PC-3 (cell line): Measurements from ENCODE around the gene CAMK2A. TPM values are rescaled to one million over a fixed set of nuclear protein-coding genes. Genes with fewer than 3 reads are reported as not detected.

ENCODE experiments used
- ATAC-seq: fragments of 200-7000 bp; cut with Tn5 transposase; 2 replicates; pipeline ENCODE4 v1.9.1; 2020; ENCODE audit warnings: mild to moderate bottlenecking, moderate library complexity
- BruUV-seq: library from RNA; stranded (reverse); fragments of 400-500 nt; replicated peaks from 2 replicates; lab custom pipeline; 2021; lab: Mats Ljungman, UMichigan
- CTCF ChIA-PET: fragments of 300-600 bp; sonication (Branson Sonifier 250); formaldehyde crosslinking; loops from one replicate; lab custom pipeline; 2022; ENCODE audit warnings: antibody characterized with exemption; lab: Charles Lee
- POLR2A ChIA-PET: fragments of 300-600 bp; sonication (Branson Sonifier 250); formaldehyde crosslinking; loops from one replicate; lab custom pipeline; 2022; ENCODE audit warnings: antibody characterized with exemption; ENCODE audit not compliant: unreplicated experiment; lab: Charles Lee
- DNase-seq: peaks from one replicate; pipeline ENCODE4 v3.0.0-alpha.2; 2015
- H2AFZ ChIP-seq: fragments of 300-600 bp; sonication (generic); 2 replicates; pipeline ENCODE4 v1.6.0; 2016; ENCODE audit warnings: antibody characterized with exemption, low read length
- H3F3A ChIP-seq: fragments of 300-600 bp; sonication (generic); one replicate; pipeline ENCODE4 v1.6.0; 2017; ENCODE audit warnings: antibody characterized with exemption, low read length, control low read depth, mild to moderate bottlenecking; ENCODE audit not compliant: unreplicated experiment
- H3K27ac ChIP-seq: fragments of 300-600 bp; sonication (generic); 2 replicates; pipeline ENCODE4 v1.5.1; 2016; ENCODE audit warnings: mild to moderate bottlenecking, low read length
- H3K27me3 ChIP-seq: fragments of 300-600 bp; sonication (generic); 2 replicates; pipeline ENCODE4 v1.6.1; 2016; ENCODE audit warnings: low read length, mixed read lengths
- H3K36me3 ChIP-seq: fragments of 300-600 bp; sonication (generic); 2 replicates; pipeline ENCODE4 v1.6.1; 2016; ENCODE audit warnings: low read depth, mixed run types, low read length, mixed read lengths
- H3K4me1 ChIP-seq: fragments of 300-600 bp; sonication (generic); 2 replicates; pipeline ENCODE4 v1.5.1; 2016; ENCODE audit warnings: low read length; ENCODE audit not compliant: insufficient read depth
- H3K4me2 ChIP-seq: fragments of 300-600 bp; sonication (generic); 2 replicates; pipeline ENCODE4 v1.6.0; 2016; ENCODE audit warnings: low read length
- H3K4me3 ChIP-seq: fragments of 300-600 bp; sonication (generic); 2 replicates; pipeline ENCODE4 v1.5.1; 2016; ENCODE audit warnings: mild to moderate bottlenecking, low read length, mixed read lengths
- H3K79me2 ChIP-seq: fragments of 300-600 bp; sonication (generic); 2 replicates; pipeline ENCODE4 v1.6.1; 2017; ENCODE audit warnings: low read length, mixed read lengths
- H3K9ac ChIP-seq: fragments of 300-600 bp; sonication (generic); 2 replicates; pipeline ENCODE4 v1.6.0; 2016; ENCODE audit warnings: mild to moderate bottlenecking, low read length
- H3K9me2 ChIP-seq: fragments of 300-600 bp; sonication (generic); replicated peaks from 2 replicates; pipeline ENCODE4 v1.6.1; 2016; ENCODE audit warnings: mixed run types, low read length, mixed read lengths
- H3K9me3 ChIP-seq: fragments of 300-600 bp; sonication (generic); 2 replicates; pipeline ENCODE4 v1.6.1; 2016; ENCODE audit warnings: low read length, mixed read lengths
- H4K20me1 ChIP-seq: fragments of 300-600 bp; sonication (generic); 2 replicates; pipeline ENCODE4 v1.6.1; 2016; ENCODE audit warnings: low read length, mixed read lengths
- EZH2 ChIP-seq: fragments of 300-600 bp; sonication (generic); IDR thresholded peaks from one replicate; pipeline ENCODE4 v1.6.1; 2017; ENCODE audit warnings: antibody characterized with exemption, mild to moderate bottlenecking, low read length; ENCODE audit not compliant: unreplicated experiment
- EZH2phosphoT487 ChIP-seq: fragments of 300-600 bp; sonication (generic); IDR thresholded peaks from 2 replicates; pipeline ENCODE4 v1.6.1; 2018; ENCODE audit warnings: mild to moderate bottlenecking, antibody characterized with exemption, low read length, borderline replicate concordance
- intact Hi-C: fragments of 100-400 bp; cut with micrococcal nuclease; formaldehyde crosslinking; loops from 2 replicates; pipeline ENCODE4 v1.9.0; 2023
- total RNA-seq: library from RNA; depleted of rRNA; stranded (reverse); fragments of >200 nt; gene quantifications from 2 replicates; pipeline ENCODE4 v1.2.3, GENCODE V29; 2014
- TF ChIP-seq, protein P1 (sequence below): fragments of 300-600 bp; sonication (generic); conservative IDR thresholded peaks from 2 replicates; pipeline ENCODE4 v1.5.1; 2017; ENCODE audit warnings: antibody characterized with exemption, low read depth, mild to moderate bottlenecking, low read length

Gene CAMK2A
- total RNA-seq, 1 experiment from 2014 or later: 0.15 TPM

DNA sequence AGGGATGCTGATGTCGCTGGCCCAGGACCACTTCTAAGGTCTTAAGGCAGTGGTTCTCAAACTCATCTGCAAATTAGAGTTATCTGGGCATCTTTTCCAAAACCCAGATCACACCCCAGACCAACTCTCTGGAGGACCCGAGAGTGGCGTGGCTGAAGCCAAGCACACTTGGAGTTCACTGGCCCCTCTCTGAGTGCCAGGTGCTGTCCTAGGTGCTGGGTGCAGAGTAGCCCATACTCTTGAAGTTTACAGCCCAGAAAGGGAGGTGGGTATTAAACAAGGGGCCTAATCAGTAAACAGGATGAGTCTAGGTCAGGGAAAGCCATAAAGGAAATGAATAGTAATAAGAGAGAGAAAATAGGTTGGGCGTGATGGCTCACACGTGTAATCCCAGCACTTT, 17.6 kb downstream of the CAMK2A start:
- Histone ChIP-seq H3K4me2 (no peak overlapping the region), H3K36me3 (no peaks in the 10 kb centered on the region), H3K27ac (no peak overlapping the region), H3K4me3 (no peak overlapping the region), H3K9ac (no peak overlapping the region), H3K9me3 (no peaks in the 10 kb centered on the region), H3F3A (no peaks in the 10 kb centered on the region), H2AFZ (no peak overlapping the region), H3K79me2 (no peaks in the 10 kb centered on the region), H3K4me1 (no peaks in the 10 kb centered on the region), H4K20me1 (no peaks in the 10 kb centered on the region), H3K9me2 (no peaks in the 10 kb centered on the region), H3K27me3 (0 out of 2 replicates have a peak, but pooled peaks cover 6% of the 10 kb centered on the region)
- no TSS peak for BruUV-seq
- POLR2A ChIA-PET: no interaction called here
- TF ChIP-seq, protein P1, sequence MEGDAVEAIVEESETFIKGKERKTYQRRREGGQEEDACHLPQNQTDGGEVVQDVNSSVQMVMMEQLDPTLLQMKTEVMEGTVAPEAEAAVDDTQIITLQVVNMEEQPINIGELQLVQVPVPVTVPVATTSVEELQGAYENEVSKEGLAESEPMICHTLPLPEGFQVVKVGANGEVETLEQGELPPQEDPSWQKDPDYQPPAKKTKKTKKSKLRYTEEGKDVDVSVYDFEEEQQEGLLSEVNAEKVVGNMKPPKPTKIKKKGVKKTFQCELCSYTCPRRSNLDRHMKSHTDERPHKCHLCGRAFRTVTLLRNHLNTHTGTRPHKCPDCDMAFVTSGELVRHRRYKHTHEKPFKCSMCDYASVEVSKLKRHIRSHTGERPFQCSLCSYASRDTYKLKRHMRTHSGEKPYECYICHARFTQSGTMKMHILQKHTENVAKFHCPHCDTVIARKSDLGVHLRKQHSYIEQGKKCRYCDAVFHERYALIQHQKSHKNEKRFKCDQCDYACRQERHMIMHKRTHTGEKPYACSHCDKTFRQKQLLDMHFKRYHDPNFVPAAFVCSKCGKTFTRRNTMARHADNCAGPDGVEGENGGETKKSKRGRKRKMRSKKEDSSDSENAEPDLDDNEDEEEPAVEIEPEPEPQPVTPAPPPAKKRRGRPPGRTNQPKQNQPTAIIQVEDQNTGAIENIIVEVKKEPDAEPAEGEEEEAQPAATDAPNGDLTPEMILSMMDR: no peak
- TF ChIP-seq EZH2phosphoT487 (no peak), EZH2 (no peak)
- ATAC-seq (peak; percentile 16; the same call in 1 of the 2 replicates), DNase-seq (no peak)
- CTCF ChIA-PET: no interaction called here
- intact Hi-C loops: loop anchor here (1.0 kb wide), 2 partner anchors 78 to 164 kb away; no protein-coding TSS in a partner anchor

DNA sequence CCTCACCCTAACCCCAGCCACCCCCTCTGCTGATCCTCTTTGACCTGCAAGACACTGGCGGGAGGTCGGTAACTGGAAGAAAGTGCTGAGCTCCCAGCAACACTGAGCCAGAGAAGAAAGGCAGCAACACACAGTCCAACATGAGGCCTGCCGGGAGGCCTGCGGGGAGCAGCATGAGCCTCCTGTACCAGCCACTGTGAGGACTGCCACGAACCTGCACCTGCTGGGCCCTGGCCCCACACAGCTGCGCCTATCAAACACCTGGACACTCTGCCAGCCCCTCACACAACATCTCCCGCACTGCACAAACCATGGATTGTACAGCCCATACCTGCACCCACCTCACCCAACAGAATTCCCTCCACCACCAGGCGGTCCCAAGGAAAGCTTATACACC, 18.3 kb downstream of the CAMK2A start:
- Histone ChIP-seq H4K20me1 (no peaks in the 10 kb centered on the region), H3K9me3 (no peaks in the 10 kb centered on the region), H3K4me3 (no peak overlapping the region), H3K9ac (no peak overlapping the region), H3F3A (no peaks in the 10 kb centered on the region), H3K79me2 (no peaks in the 10 kb centered on the region), H3K36me3 (no peaks in the 10 kb centered on the region), H2AFZ (no peak overlapping the region), H3K27ac (no peak overlapping the region), H3K4me1 (peaks cover 3% of the 10 kb centered on the region; the same call in 1 of the 2 replicates), H3K9me2 (no peaks in the 10 kb centered on the region), H3K4me2 (no peak overlapping the region), H3K27me3 (0 out of 2 replicates have a peak, but pooled peaks cover 6% of the 10 kb centered on the region)
- no TSS peak for BruUV-seq
- TF ChIP-seq EZH2: no peak
- TF ChIP-seq, protein P1: no peak
- no peak for TF ChIP-seq EZH2phosphoT487
- POLR2A ChIA-PET: no interaction called here
- CTCF ChIA-PET: no interaction called here
- ATAC-seq (no peak), DNase-seq (no peak)
- intact Hi-C loops: no loop called here

- no peaks in the 10 kb centered on the region for H3F3A ChIP-seq
- H3K27me3 ChIP-seq: 0 out of 2 replicates have a peak, but pooled peaks cover 6% of the 10 kb centered on the region
- H4K20me1 ChIP-seq: no peaks in the 10 kb centered on the region
- H2AFZ ChIP-seq: no peak overlapping the region
- intact Hi-C loops: no loop called here
- POLR2A ChIA-PET: no interaction called here
- H3K4me3 ChIP-seq: no peak overlapping the region
- ATAC-seq (peak; percentile 22; the same call in 1 of the 2 replicates), DNase-seq (no peak)
- CTCF ChIA-PET: no interaction called here
- H3K4me1 ChIP-seq: peaks cover 3% of the 10 kb centered on the region; the same call in 1 of the 2 replicates
- no peaks in the 10 kb centered on the region for H3K79me2 ChIP-seq
- no peaks in the 10 kb centered on the region for H3K9me2 ChIP-seq
- BruUV-seq: no TSS peak
- TF ChIP-seq EZH2: no peak
- TF ChIP-seq, protein P1: no peak
- TF ChIP-seq EZH2phosphoT487: no peak
- H3K4me2 ChIP-seq: no peak overlapping the region
- H3K9ac ChIP-seq: no peak overlapping the region
- H3K27ac ChIP-seq: no peak overlapping the region
- no peaks in the 10 kb centered on the region for H3K9me3 ChIP-seq
- no peaks in the 10 kb centered on the region for H3K36me3 ChIP-seq
Observed at GRCh38 chr5:150270541-150271295, 18.9 kb downstream of the CAMK2A start.
